TTC549 (cell line): Measurements from ENCODE around the gene KATNAL2.
"Not testable (repeated sequence)": the region's sequence is repeated elsewhere in the genome, so short reads cannot be mapped to it uniquely, and the experiment has no call there.

Experiments used
- FAIRE-seq: peaks from 2 replicates; lab custom pipeline; 2012; peaks lifted over from hg19 to GRCh38; lab: Jason Lieb, UNC

The KATNAL2 gene

GRCh38 chr18:46939337-46939963, 22.0 kb downstream of the KATNAL2 start:
- no peak for FAIRE-seq

GRCh38 chr18:46939998-46940571, 22.7 kb downstream of the KATNAL2 start:
- FAIRE-seq, result no peak

- no peak for FAIRE-seq
Measured at GRCh38 chr18:46942646-46943045, 25.2 kb downstream of the KATNAL2 start.

GRCh38 chr18:46946656-46947282, 29.4 kb downstream of the KATNAL2 start:
- FAIRE-seq, result no peak

GRCh38 chr18:46950064-46950656, 32.8 kb downstream of the KATNAL2 start:
- FAIRE-seq, result peak; percentile 71

- FAIRE-seq, result no peak
Measured at GRCh38 chr18:46953195-46953594, 35.8 kb downstream of the KATNAL2 start.

- FAIRE-seq, result no peak
Measured at GRCh38 chr18:46958209-46958608, 40.8 kb downstream of the KATNAL2 start.

GRCh38 chr18:46963656-46964578, 46.5 kb downstream of the KATNAL2 start:
- not testable (repeated sequence) for FAIRE-seq

- FAIRE-seq, result not testable (repeated sequence)
Measured at GRCh38 chr18:46964579-46965293, 47.3 kb downstream of the KATNAL2 start.

GRCh38 chr18:46966266-46966665, 48.9 kb downstream of the KATNAL2 start:
- not testable (repeated sequence) for FAIRE-seq

GRCh38 chr18:46969551-46969950, 52.1 kb downstream of the KATNAL2 start:
- not testable (repeated sequence) for FAIRE-seq

GRCh38 chr18:47019870-47020269, 102.5 kb downstream of the KATNAL2 start:
- not testable (repeated sequence) for FAIRE-seq

GRCh38 chr18:47020757-47021156, 103.4 kb downstream of the KATNAL2 start:
- FAIRE-seq, result not testable (repeated sequence)

GRCh38 chr18:47022821-47023220, 105.4 kb downstream of the KATNAL2 start:
- FAIRE-seq, result not testable (repeated sequence)

GRCh38 chr18:47023769-47024465, 106.5 kb downstream of the KATNAL2 start:
- FAIRE-seq, result not testable (repeated sequence)

GRCh38 chr18:47025557-47026174, 108.3 kb downstream of the KATNAL2 start:
- FAIRE-seq, result not testable (repeated sequence)

GRCh38 chr18:47028738-47029137, 111.3 kb downstream of the KATNAL2 start:
- FAIRE-seq, result not testable (repeated sequence)

GRCh38 chr18:47029684-47030353, 112.4 kb downstream of the KATNAL2 start:
- not testable (repeated sequence) for FAIRE-seq

GRCh38 chr18:47030887-47031286, 113.5 kb downstream of the KATNAL2 start:
- not testable (repeated sequence) for FAIRE-seq

GRCh38 chr18:47032945-47033344, 115.5 kb downstream of the KATNAL2 start:
- no peak for FAIRE-seq
